A549 (cell line): ENCODE data around the gene ATP5PD.

ENCODE experiments used
- EP300 ChIP-seq, 2 experiments: fragments of >200 bp; sonication (Bioruptor Twin); formaldehyde crosslinking; IDR thresholded peaks; 2 replicates in 1 of 2; 3 replicates in 1 of 2; pipeline ENCODE4 v1.6.1; 2016 to 2017
- HDAC2 ChIP-seq: fragments of 200-600 bp; sonication (generic); IDR thresholded peaks from 2 replicates; pipeline ENCODE4 v1.6.1; 2016
- NFE2L2 ChIP-seq: fragments of 150-350 bp; conservative IDR thresholded peaks from 2 replicates; pipeline ENCODE4 v1.6.1; 2014; ENCODE audit warnings: low read length
- NPAS2 ChIP-seq: fragments of 250-450 bp; sonication (Bioruptor Pico); IDR thresholded peaks from 2 replicates; pipeline ENCODE4 v1.8.0; 2022; ENCODE audit warnings: mild to moderate bottlenecking, moderate library complexity, borderline replicate concordance
- POLR2A ChIP-seq: IDR thresholded peaks from 2 replicates; pipeline ENCODE4 v1.6.1; 2012; ENCODE audit warnings: mild to moderate bottlenecking, low read length
- TF ChIP-seq, protein P1 (sequence below): IDR thresholded peaks from 2 replicates; pipeline ENCODE4 v1.6.1; 2012; ENCODE audit warnings: low read depth, borderline replicate concordance
- TF ChIP-seq, protein P2 (sequence below): fragments of >200 bp; sonication (Bioruptor Twin); formaldehyde crosslinking; IDR thresholded peaks from 3 replicates; pipeline ENCODE4 v1.6.1; 2016
- TF ChIP-seq, protein P3 (sequence below): fragments of >200 bp; sonication (Bioruptor Twin); formaldehyde crosslinking; IDR thresholded peaks from 3 replicates; pipeline ENCODE4 v1.5.1; 2016
- TF ChIP-seq, protein P4 (sequence below): IDR thresholded peaks from 2 replicates; pipeline ENCODE4 v1.6.1; 2012

DNA sequence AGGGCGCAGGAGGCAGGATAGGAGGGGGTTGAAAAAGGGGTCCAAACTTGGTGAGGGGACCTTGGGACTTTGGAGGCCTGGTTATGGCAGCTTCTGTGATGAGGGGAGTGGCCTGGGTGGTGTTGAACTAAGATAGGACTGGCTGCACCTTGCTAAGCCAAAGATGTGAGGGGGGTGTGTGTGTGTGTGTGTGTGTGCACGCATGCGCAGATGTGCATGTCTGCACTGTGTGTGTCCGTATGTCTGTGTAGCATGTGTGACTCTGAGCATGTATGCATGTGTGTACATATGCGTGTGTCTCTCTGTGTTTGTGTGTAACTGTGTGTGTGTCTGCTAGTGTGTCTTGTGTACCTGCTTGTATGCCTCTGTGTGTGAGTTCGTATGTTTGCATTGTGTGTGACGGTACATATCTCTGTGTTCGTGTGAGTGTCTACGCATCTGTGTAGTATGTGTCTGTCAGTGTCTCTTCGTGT, 45.1 kb upstream of the ATP5PD start:
- TF ChIP-seq, protein P1, sequence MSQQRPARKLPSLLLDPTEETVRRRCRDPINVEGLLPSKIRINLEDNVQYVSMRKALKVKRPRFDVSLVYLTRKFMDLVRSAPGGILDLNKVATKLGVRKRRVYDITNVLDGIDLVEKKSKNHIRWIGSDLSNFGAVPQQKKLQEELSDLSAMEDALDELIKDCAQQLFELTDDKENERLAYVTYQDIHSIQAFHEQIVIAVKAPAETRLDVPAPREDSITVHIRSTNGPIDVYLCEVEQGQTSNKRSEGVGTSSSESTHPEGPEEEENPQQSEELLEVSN: no peak
- TF ChIP-seq EP300 (IDR thresholded peaks at IDR 0.05) (no peak), POLR2A (no peak), NFE2L2 (no peak), NPAS2 (CRISPR knock-in tag) (no peak), HDAC2 (no peak)
- TF ChIP-seq, protein P2, sequence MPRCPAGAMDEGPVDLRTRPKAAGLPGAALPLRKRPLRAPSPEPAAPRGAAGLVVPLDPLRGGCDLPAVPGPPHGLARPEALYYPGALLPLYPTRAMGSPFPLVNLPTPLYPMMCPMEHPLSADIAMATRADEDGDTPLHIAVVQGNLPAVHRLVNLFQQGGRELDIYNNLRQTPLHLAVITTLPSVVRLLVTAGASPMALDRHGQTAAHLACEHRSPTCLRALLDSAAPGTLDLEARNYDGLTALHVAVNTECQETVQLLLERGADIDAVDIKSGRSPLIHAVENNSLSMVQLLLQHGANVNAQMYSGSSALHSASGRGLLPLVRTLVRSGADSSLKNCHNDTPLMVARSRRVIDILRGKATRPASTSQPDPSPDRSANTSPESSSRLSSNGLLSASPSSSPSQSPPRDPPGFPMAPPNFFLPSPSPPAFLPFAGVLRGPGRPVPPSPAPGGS: no peak
- TF ChIP-seq, protein P3, sequence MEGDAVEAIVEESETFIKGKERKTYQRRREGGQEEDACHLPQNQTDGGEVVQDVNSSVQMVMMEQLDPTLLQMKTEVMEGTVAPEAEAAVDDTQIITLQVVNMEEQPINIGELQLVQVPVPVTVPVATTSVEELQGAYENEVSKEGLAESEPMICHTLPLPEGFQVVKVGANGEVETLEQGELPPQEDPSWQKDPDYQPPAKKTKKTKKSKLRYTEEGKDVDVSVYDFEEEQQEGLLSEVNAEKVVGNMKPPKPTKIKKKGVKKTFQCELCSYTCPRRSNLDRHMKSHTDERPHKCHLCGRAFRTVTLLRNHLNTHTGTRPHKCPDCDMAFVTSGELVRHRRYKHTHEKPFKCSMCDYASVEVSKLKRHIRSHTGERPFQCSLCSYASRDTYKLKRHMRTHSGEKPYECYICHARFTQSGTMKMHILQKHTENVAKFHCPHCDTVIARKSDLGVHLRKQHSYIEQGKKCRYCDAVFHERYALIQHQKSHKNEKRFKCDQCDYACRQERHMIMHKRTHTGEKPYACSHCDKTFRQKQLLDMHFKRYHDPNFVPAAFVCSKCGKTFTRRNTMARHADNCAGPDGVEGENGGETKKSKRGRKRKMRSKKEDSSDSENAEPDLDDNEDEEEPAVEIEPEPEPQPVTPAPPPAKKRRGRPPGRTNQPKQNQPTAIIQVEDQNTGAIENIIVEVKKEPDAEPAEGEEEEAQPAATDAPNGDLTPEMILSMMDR: no peak
- TF ChIP-seq, protein P4, sequence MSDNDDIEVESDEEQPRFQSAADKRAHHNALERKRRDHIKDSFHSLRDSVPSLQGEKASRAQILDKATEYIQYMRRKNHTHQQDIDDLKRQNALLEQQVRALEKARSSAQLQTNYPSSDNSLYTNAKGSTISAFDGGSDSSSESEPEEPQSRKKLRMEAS: no peak
